Measurements from ENCODE around the gene LIMS2.

- TF ChIP-seq, protein P1, sequence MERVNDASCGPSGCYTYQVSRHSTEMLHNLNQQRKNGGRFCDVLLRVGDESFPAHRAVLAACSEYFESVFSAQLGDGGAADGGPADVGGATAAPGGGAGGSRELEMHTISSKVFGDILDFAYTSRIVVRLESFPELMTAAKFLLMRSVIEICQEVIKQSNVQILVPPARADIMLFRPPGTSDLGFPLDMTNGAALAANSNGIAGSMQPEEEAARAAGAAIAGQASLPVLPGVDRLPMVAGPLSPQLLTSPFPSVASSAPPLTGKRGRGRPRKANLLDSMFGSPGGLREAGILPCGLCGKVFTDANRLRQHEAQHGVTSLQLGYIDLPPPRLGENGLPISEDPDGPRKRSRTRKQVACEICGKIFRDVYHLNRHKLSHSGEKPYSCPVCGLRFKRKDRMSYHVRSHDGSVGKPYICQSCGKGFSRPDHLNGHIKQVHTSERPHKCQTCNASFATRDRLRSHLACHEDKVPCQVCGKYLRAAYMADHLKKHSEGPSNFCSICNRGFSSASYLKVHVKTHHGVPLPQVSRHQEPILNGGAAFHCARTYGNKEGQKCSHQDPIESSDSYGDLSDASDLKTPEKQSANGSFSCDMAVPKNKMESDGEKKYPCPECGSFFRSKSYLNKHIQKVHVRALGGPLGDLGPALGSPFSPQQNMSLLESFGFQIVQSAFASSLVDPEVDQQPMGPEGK (CRISPR knock-in tag; IDR thresholded peaks at IDR 0.05; ENCODE audit: borderline replicate concordance) = no peak
- TF ChIP-seq ZFP3 (CRISPR knock-in tag; IDR thresholded peaks at IDR 0.05) (no peak), CREB5 (CRISPR knock-in tag; IDR thresholded peaks at IDR 0.05; ENCODE audit: low read depth) (no peak), SNAI2 (CRISPR knock-in tag; IDR thresholded peaks at IDR 0.05) (no peak), ZNF565 (CRISPR knock-in tag; conservative IDR thresholded peaks at IDR 0.05; ENCODE audit: low read depth) (no peak), ZNF70 (CRISPR knock-in tag; IDR thresholded peaks at IDR 0.05) (no peak), TOX (CRISPR knock-in tag; IDR thresholded peaks at IDR 0.05; ENCODE audit: borderline replicate concordance) (no peak), RARB (CRISPR knock-in tag; IDR thresholded peaks at IDR 0.05) (no peak), ARNTL (CRISPR knock-in tag; IDR thresholded peaks at IDR 0.05; ENCODE audit: borderline replicate concordance, low read depth) (no peak)
- TF ChIP-seq, protein P2, sequence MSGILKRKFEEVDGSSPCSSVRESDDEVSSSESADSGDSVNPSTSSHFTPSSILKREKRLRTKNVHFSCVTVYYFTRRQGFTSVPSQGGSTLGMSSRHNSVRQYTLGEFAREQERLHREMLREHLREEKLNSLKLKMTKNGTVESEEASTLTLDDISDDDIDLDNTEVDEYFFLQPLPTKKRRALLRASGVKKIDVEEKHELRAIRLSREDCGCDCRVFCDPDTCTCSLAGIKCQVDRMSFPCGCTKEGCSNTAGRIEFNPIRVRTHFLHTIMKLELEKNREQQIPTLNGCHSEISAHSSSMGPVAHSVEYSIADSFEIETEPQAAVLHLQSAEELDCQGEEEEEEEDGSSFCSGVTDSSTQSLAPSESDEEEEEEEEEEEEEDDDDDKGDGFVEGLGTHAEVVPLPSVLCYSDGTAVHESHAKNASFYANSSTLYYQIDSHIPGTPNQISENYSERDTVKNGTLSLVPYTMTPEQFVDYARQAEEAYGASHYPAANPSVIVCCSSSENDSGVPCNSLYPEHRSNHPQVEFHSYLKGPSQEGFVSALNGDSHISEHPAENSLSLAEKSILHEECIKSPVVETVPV (CRISPR knock-in tag; IDR thresholded peaks at IDR 0.05) = no peak
Measured at GRCh38 chr2:127599211-127599610, 76.1 kb downstream of the LIMS2 start.
